HG03039 (cell line): Measurements from ENCODE around the gene NARS2.
"Not testable (repeated sequence)": the region's sequence is repeated elsewhere in the genome, so short reads cannot be mapped to it uniquely, and the experiment has no call there.

Source experiments
- ATAC-seq: cut with Tn5 transposase; IDR thresholded peaks from one replicate; pipeline ENCODE4 v1.9.1; 2021; ENCODE audit warnings: mild to moderate bottlenecking, moderate library complexity; ENCODE audit not compliant: unreplicated experiment

NARS2 gene

GRCh38 chr11:78547931-78548705, 26.5 kb downstream of the NARS2 start:
- no peak for ATAC-seq

GRCh38 chr11:78542007-78542406, 32.7 kb downstream of the NARS2 start:
- ATAC-seq, result no peak

- no peak for ATAC-seq
Observed at GRCh38 chr11:78541537-78541936, 33.1 kb downstream of the NARS2 start.

- ATAC-seq, result no peak
Observed at GRCh38 chr11:78540256-78540655, 34.4 kb downstream of the NARS2 start.

GRCh38 chr11:78539506-78539905, 35.2 kb downstream of the NARS2 start:
- ATAC-seq, result no peak

- ATAC-seq, result no peak
Observed at GRCh38 chr11:78536933-78537332, 37.7 kb downstream of the NARS2 start.

GRCh38 chr11:78535920-78536319, 38.7 kb downstream of the NARS2 start:
- ATAC-seq, result no peak

- no peak for ATAC-seq
Observed at GRCh38 chr11:78535027-78535426, 39.6 kb downstream of the NARS2 start.

GRCh38 chr11:78533399-78533798, 41.3 kb downstream of the NARS2 start:
- ATAC-seq, result no peak

GRCh38 chr11:78532991-78533390, 41.7 kb downstream of the NARS2 start:
- ATAC-seq, result no peak

- ATAC-seq, result no peak
Observed at GRCh38 chr11:78526497-78527146, 48.0 kb downstream of the NARS2 start.

- no peak for ATAC-seq
Observed at GRCh38 chr11:78525720-78526119, 48.9 kb downstream of the NARS2 start.

GRCh38 chr11:78520230-78520629, 54.4 kb downstream of the NARS2 start:
- ATAC-seq, result no peak

- no peak for ATAC-seq
Observed at GRCh38 chr11:78516281-78516680, 58.4 kb downstream of the NARS2 start.

GRCh38 chr11:78514922-78515502, 59.7 kb downstream of the NARS2 start:
- no peak for ATAC-seq

GRCh38 chr11:78513085-78513484, 61.6 kb downstream of the NARS2 start:
- ATAC-seq, result not testable (repeated sequence)

- no peak for ATAC-seq
Observed at GRCh38 chr11:78510597-78510996, 64.1 kb downstream of the NARS2 start.

- ATAC-seq, result no peak
Observed at GRCh38 chr11:78510025-78510596, 64.6 kb downstream of the NARS2 start.

GRCh38 chr11:78504708-78505107, 70.0 kb downstream of the NARS2 start:
- no peak for ATAC-seq

- ATAC-seq, result no peak
Observed at GRCh38 chr11:78504181-78504580, 70.5 kb downstream of the NARS2 start.

GRCh38 chr11:78499971-78500370, 74.7 kb downstream of the NARS2 start:
- no peak for ATAC-seq

GRCh38 chr11:78497293-78497692, 77.4 kb downstream of the NARS2 start:
- ATAC-seq, result no peak
